OCI-LY1 (cell line): ENCODE results near the gene PTPRU.

Experiments used
- EZH2 ChIP-seq: fragments of 200-600 bp; sonication (generic), shearing (Covaris generic); IDR thresholded peaks from 2 replicates; pipeline ENCODE4 v1.8.0; 2017; ENCODE audit warnings: borderline replicate concordance, mixed run types, mild to moderate bottlenecking, antibody characterized with exemption, low read length, moderate library complexity, mixed read lengths
- TF ChIP-seq, protein P1 (sequence below): fragments of 200-600 bp; sonication (generic), shearing (Covaris generic); IDR thresholded peaks from 2 replicates; pipeline ENCODE4 v1.5.1; 2017; ENCODE audit warnings: mild to moderate bottlenecking, antibody characterized with exemption, low read length, moderate library complexity, mixed read lengths

DNA sequence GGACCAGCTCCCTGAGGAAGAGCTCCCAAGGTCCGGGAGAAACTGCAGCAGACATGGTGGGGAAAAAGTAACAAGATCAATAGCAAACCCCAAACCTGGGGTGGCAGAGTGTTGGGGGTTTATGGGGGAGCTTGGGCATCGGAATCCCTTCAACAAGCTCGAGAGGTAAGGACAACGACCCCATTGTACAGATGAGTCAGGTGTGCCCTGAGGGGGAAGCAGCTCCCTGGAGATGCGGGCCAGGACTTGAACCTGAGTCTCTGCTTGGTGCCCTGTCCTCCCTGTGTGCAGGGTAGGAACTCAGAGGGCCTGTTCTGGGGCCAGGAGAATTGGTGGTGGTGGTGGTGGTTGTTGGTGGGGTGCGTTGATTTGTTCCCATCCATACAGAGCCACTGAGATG is 125.4 kb downstream of the PTPRU start:
- TF ChIP-seq, protein P1, sequence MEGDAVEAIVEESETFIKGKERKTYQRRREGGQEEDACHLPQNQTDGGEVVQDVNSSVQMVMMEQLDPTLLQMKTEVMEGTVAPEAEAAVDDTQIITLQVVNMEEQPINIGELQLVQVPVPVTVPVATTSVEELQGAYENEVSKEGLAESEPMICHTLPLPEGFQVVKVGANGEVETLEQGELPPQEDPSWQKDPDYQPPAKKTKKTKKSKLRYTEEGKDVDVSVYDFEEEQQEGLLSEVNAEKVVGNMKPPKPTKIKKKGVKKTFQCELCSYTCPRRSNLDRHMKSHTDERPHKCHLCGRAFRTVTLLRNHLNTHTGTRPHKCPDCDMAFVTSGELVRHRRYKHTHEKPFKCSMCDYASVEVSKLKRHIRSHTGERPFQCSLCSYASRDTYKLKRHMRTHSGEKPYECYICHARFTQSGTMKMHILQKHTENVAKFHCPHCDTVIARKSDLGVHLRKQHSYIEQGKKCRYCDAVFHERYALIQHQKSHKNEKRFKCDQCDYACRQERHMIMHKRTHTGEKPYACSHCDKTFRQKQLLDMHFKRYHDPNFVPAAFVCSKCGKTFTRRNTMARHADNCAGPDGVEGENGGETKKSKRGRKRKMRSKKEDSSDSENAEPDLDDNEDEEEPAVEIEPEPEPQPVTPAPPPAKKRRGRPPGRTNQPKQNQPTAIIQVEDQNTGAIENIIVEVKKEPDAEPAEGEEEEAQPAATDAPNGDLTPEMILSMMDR: no peak
- no peak for TF ChIP-seq EZH2
